Endodermal cell (in vitro differentiated cells): ENCODE data around the gene ZFP64. TPM values are rescaled to one million over a fixed set of nuclear protein-coding genes. Genes with fewer than 3 reads are reported as not detected.

Experiments
- DNase-seq: peaks from one replicate; pipeline ENCODE4 v3.0.0-alpha.2; 2017
- H3K27ac ChIP-seq: 2 replicates; pipeline ENCODE4 v1.5.1; 2013; ENCODE audit warnings: mild to moderate bottlenecking, low read depth, low read length, moderate library complexity
- H3K27me3 ChIP-seq: 2 replicates; pipeline ENCODE4 v1.6.1; 2013; ENCODE audit warnings: mild to moderate bottlenecking, low read length, moderate library complexity; ENCODE audit not compliant: insufficient read depth, control insufficient read depth, poor library complexity, severe bottlenecking
- H3K36me3 ChIP-seq: 2 replicates; pipeline ENCODE4 v1.7.0; 2013; ENCODE audit warnings: mild to moderate bottlenecking, low read length, moderate library complexity; ENCODE audit not compliant: control insufficient read depth, insufficient read depth
- H3K4me1 ChIP-seq: one replicate; pipeline ENCODE4 v1.7.0; 2013; ENCODE audit warnings: low read length; ENCODE audit not compliant: control insufficient read depth, insufficient read depth
- H3K4me3 ChIP-seq: 2 replicates; pipeline ENCODE4 v1.5.1; 2013; ENCODE audit warnings: mild to moderate bottlenecking, low read length, moderate library complexity
- H3K9ac ChIP-seq: 2 replicates; pipeline ENCODE4 v1.6.1; 2013; ENCODE audit warnings: mild to moderate bottlenecking, low read length, moderate library complexity; ENCODE audit not compliant: poor library complexity, severe bottlenecking; ENCODE audit errors: extremely low read depth
- H3K9me3 ChIP-seq: 2 replicates; pipeline ENCODE4 v1.6.1; 2013; ENCODE audit warnings: mild to moderate bottlenecking, low read length, moderate library complexity; ENCODE audit not compliant: control insufficient read depth
- H3K27ac Mint-ChIP-seq: 2 replicates; pipeline ENCODE4 v1.8.0; 2020; ENCODE audit warnings: mixed read lengths
- H3K27me3 Mint-ChIP-seq: 2 replicates; pipeline ENCODE4 v1.8.0; 2021; ENCODE audit warnings: mild to moderate bottlenecking, mixed read lengths; ENCODE audit not compliant: insufficient read depth
- H3K36me3 Mint-ChIP-seq: 2 replicates; pipeline ENCODE4 v1.8.0; 2020; ENCODE audit warnings: low read depth, mixed read lengths
- H3K4me1 Mint-ChIP-seq: 2 replicates; pipeline ENCODE4 v1.8.0; 2020; ENCODE audit warnings: mixed read lengths
- H3K4me3 Mint-ChIP-seq: 2 replicates; pipeline ENCODE4 v1.8.0; 2020; ENCODE audit warnings: mild to moderate bottlenecking, moderate library complexity, mixed read lengths
- H3K9me3 Mint-ChIP-seq: 2 replicates; pipeline ENCODE4 v1.8.0; 2020; ENCODE audit warnings: mild to moderate bottlenecking, mixed read lengths
- CTCF ChIP-seq: fragments of 200-600 bp; sonication (generic); conservative IDR thresholded peaks from 2 replicates; pipeline ENCODE4 v1.5.0; 2021; ENCODE audit warnings: antibody characterized with exemption, mild to moderate bottlenecking
- WGBS, 2 experiments: methylation state at CpG; one replicate each; pipeline versions ENCODE4 v1.1.5 to v1.1.7; 2013; ENCODE audit warnings: missing lambda C conversion rate in 2 of 2, mixed read lengths in 1 of 2; ENCODE audit not compliant: insufficient coverage in 1 of 2, insufficient read length in 1 of 2; 5-methylcytosine and 5-hydroxymethylcytosine counted together
- long read RNA-seq, 4 experiments: library from polyadenylated mRNA in 2 of 4; library from RNA in 1 of 4; library from capped mRNA in 1 of 4; stranded (forward) in 3 of 4; unstranded in 1 of 4; transcript quantifications; one replicate each; pipeline ENCODE4 v2.0.0, GENCODE V29; 2020 to 2021; ENCODE audit warnings: inconsistent platforms in 1 of 4
- polyA plus RNA-seq, 2 experiments: library from polyadenylated mRNA; stranded (reverse); fragments of 50-300 nt; gene quantifications; one replicate each; pipeline ENCODE4 v1.2.3, GENCODE V29; 2013
- total RNA-seq, 2 donors: library from RNA; stranded (reverse); fragmentation: NEBNext Ultra II Directional in 1 of 2; extraction: Animal tissue kit (Norgen Biotek cat#: 25700) in 1 of 2; gene quantifications; 2 replicates in 1 of 2; 3 replicates in 1 of 2; pipeline ENCODE4 v1.2.1, GENCODE V29; 2021

The ZFP64 gene
- total RNA-seq, result 10 to 100 TPM; 24.4 to 32.6 TPM
- 26.5 TPM for polyA plus RNA-seq (2013, experiment 1 of 2)
- polyA plus RNA-seq (2013, experiment 2 of 2), result 23.6 TPM
- long read RNA-seq, experiment 1, partial matches to known transcripts, result 9 of 19 reads
- long read RNA-seq, experiment 1, other reads (novel, unspliced or antisense), result 4 of 19 reads
- long read RNA-seq, experiment 2, transcript ZFP64-204 (6 exons, 3,040 nt), result minor isoform, 9 of 49 reads
- long read RNA-seq, experiment 2, transcript ZFP64-201 (6 exons, 3,264 nt), result major isoform, 20 of 49 reads
- long read RNA-seq, experiment 2, partial matches to known transcripts, result 3 of 49 reads
- long read RNA-seq, experiment 2, other reads (novel, unspliced or antisense), result 13 of 49 reads
- long read RNA-seq, experiment 3, transcript ZFP64-206 (5 exons, 2,234 nt), result minor isoform, 8 of 93 reads
- long read RNA-seq, experiment 3, transcript ZFP64-204 (6 exons, 3,040 nt), result minor isoform, 10 of 93 reads
- long read RNA-seq, experiment 3, transcript ZFP64-201 (6 exons, 3,264 nt), result major isoform, 51 of 93 reads
- long read RNA-seq, experiment 3, partial matches to known transcripts, result 8 of 93 reads
- long read RNA-seq, experiment 3, other reads (novel, unspliced or antisense), result 10 of 93 reads
- long read RNA-seq, experiment 4, partial matches to known transcripts, result 2 of 8 reads
- long read RNA-seq, experiment 4, other reads (novel, unspliced or antisense), result 4 of 8 reads

GRCh38 chr20:52191132-52191915, at the start of gene ZFP64:
TSS of gene ZFP64 (minus strand) at chr20:52191779. CDS start at chr20:52191636, 143 bp downstream.
- Histone ChIP-seq H3K4me1 (no peaks in the 10 kb centered on the region), H3K27ac (peak within 1 kb of the TSS; percentile 70), H3K4me3 (peak within 1 kb of the TSS; percentile 87), H3K9me3 (no peaks in the 10 kb centered on the region), H3K36me3 (peaks cover 8% of the 10 kb centered on the region), H3K27me3 (no peaks in the 10 kb centered on the region), H3K9ac (peak within 1 kb of the TSS; percentile 58)
- peaks cover 7% of the 10 kb centered on the region for H3K36me3 Mint-ChIP-seq
- H3K27ac Mint-ChIP-seq, result peak within 1 kb of the TSS; percentile 95
- DNase-seq, result peak; percentile 87
- 0 to 1% methylated on average over 15 to 70 of the region's 70 CpGs for WGBS, 2 experiments
- no peaks in the 10 kb centered on the region for H3K27me3 Mint-ChIP-seq
- peak; percentile 72 for TF ChIP-seq CTCF
- H3K9me3 Mint-ChIP-seq, result no peaks in the 10 kb centered on the region
- peak within 1 kb of the TSS; percentile 94 for H3K4me3 Mint-ChIP-seq
- peaks cover 15% of the 10 kb centered on the region for H3K4me1 Mint-ChIP-seq

GRCh38 chr20:52240802-52241201, 49.2 kb upstream of the ZFP64 start:
- TF ChIP-seq CTCF, result no peak
- Histone ChIP-seq H3K4me1 (no peaks in the 10 kb centered on the region), H3K27me3 (no peaks in the 10 kb centered on the region), H3K9me3 (no peaks in the 10 kb centered on the region), H3K27ac (no peak overlapping the region), H3K36me3 (no peaks in the 10 kb centered on the region), H3K4me3 (no peak overlapping the region), H3K9ac (no peak overlapping the region)
- WGBS, 2 experiments, result 82 to 91% methylated on average over 1 of the region's 1 CpG
- Mint-ChIP-seq H3K27me3 (no peaks in the 10 kb centered on the region), H3K4me3 (no peak overlapping the region), H3K9me3 (no peaks in the 10 kb centered on the region), H3K4me1 (peaks cover 2% of the 10 kb centered on the region), H3K36me3 (no peaks in the 10 kb centered on the region), H3K27ac (no peak overlapping the region)
- no peak for DNase-seq

DNA sequence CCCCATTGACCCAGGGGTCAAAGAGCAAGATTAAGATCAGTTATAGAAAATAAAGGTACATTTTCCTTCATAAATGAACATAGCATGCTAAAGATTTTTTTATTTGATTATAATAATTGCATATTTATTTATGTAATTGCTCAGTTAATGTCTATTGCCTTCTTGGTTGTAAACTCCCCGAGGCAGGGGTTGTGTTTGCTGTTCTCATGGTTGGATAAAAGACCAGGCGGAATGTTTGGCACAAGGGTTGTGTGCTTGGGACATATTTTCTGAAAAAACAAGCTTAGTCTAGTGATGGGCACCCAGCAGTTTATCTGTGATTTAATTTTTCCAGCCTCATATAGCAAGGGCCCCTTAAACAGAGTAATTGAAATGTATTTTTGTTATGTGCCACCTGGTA, 47.5 kb upstream of the ZFP64 start:
- WGBS, 2 experiments, result 93% methylated on average over 2 of the region's 2 CpGs; no CpG with 5 or more reads in 1 of the 2 experiments
- H3K9me3 ChIP-seq, result no peaks in the 10 kb centered on the region
- H3K4me3 ChIP-seq, result no peak overlapping the region
- DNase-seq, result no peak
- H3K27ac ChIP-seq, result no peak overlapping the region
- no peaks in the 10 kb centered on the region for H3K36me3 ChIP-seq
- H3K27ac Mint-ChIP-seq, result no peak overlapping the region
- no peaks in the 10 kb centered on the region for H3K27me3 ChIP-seq
- no peaks in the 10 kb centered on the region for H3K36me3 Mint-ChIP-seq
- H3K27me3 Mint-ChIP-seq, result no peaks in the 10 kb centered on the region
- H3K4me1 Mint-ChIP-seq, result peaks cover 2% of the 10 kb centered on the region
- H3K9me3 Mint-ChIP-seq, result no peaks in the 10 kb centered on the region
- no peak overlapping the region for H3K4me3 Mint-ChIP-seq
- no peaks in the 10 kb centered on the region for H3K4me1 ChIP-seq
- no peak overlapping the region for H3K9ac ChIP-seq
- no peak for TF ChIP-seq CTCF
